GM19324 (cell line): ENCODE data around the gene MBOAT2.
"Not testable (repeated sequence)": the region's sequence is repeated elsewhere in the genome, so short reads cannot be mapped to it uniquely, and the experiment has no call there.

Experiments used
- ATAC-seq: cut with Tn5 transposase; IDR thresholded peaks from one replicate; pipeline ENCODE4 v1.9.1; 2021; ENCODE audit warnings: mild to moderate bottlenecking, moderate library complexity; ENCODE audit not compliant: unreplicated experiment, low FRiP score

Gene MBOAT2

GRCh38 chr2:8993902-8994278 lies 9.6 kb downstream of the MBOAT2 start:
- ATAC-seq = no peak

GRCh38 chr2:8993196-8993901 lies 10.1 kb downstream of the MBOAT2 start:
- no peak for ATAC-seq

GRCh38 chr2:8992643-8993042 lies 10.8 kb downstream of the MBOAT2 start:
- no peak for ATAC-seq

GRCh38 chr2:8989536-8990079 lies 13.9 kb downstream of the MBOAT2 start:
- ATAC-seq = no peak

GRCh38 chr2:8987410-8987809 lies 16.1 kb downstream of the MBOAT2 start:
- ATAC-seq = no peak

GRCh38 chr2:8986327-8986976 lies 17.0 kb downstream of the MBOAT2 start:
- ATAC-seq = no peak

GRCh38 chr2:8985561-8986326 lies 17.7 kb downstream of the MBOAT2 start:
- no peak for ATAC-seq

GRCh38 chr2:8984855-8985254 lies 18.6 kb downstream of the MBOAT2 start:
- ATAC-seq = no peak

- ATAC-seq = no peak
These were observed 19.3 kb downstream of the MBOAT2 start for GRCh38 chr2:8984157-8984556.

- ATAC-seq = no peak
These were observed 19.9 kb downstream of the MBOAT2 start for GRCh38 chr2:8983571-8983970.

- ATAC-seq = no peak
These were observed 21.6 kb downstream of the MBOAT2 start for GRCh38 chr2:8981876-8982275.

- ATAC-seq = no peak
These were observed 23.4 kb downstream of the MBOAT2 start for GRCh38 chr2:8980096-8980495.

- no peak for ATAC-seq
These were observed 25.7 kb downstream of the MBOAT2 start for GRCh38 chr2:8977758-8978157.

GRCh38 chr2:8976442-8977259 lies 26.8 kb downstream of the MBOAT2 start:
- ATAC-seq = no peak

GRCh38 chr2:8974016-8974415 lies 29.5 kb downstream of the MBOAT2 start:
- no peak for ATAC-seq

- not testable (repeated sequence) for ATAC-seq
These were observed 30.5 kb downstream of the MBOAT2 start for GRCh38 chr2:8973017-8973416.

- ATAC-seq = not testable (repeated sequence)
These were observed 30.9 kb downstream of the MBOAT2 start for GRCh38 chr2:8972535-8972934.

GRCh38 chr2:8969348-8969747 lies 34.1 kb downstream of the MBOAT2 start:
- not testable (repeated sequence) for ATAC-seq

GRCh38 chr2:8966123-8966908 lies 37.2 kb downstream of the MBOAT2 start:
- no peak for ATAC-seq
